ELR (cell line): Measurements from ENCODE around the gene XPOT.

ENCODE experiments used
- DNase-seq: peaks from one replicate; pipeline ENCODE4 v3.0.0-alpha.2; 2015; ENCODE audit warnings: low read depth

Gene XPOT

GRCh38 chr12:64466178-64466577 lies 62.0 kb downstream of the XPOT start:
- no peak for DNase-seq

GRCh38 chr12:64468966-64469365 lies 64.8 kb downstream of the XPOT start:
- no peak for DNase-seq

GRCh38 chr12:64469455-64470142 lies 65.4 kb downstream of the XPOT start:
- no peak for DNase-seq

- DNase-seq = no peak
Observed at GRCh38 chr12:64470495-64470894, 66.3 kb downstream of the XPOT start.

- DNase-seq = no peak
Observed at GRCh38 chr12:64473176-64473575, 69.0 kb downstream of the XPOT start.

- no peak for DNase-seq
Observed at GRCh38 chr12:64475518-64475917, 71.3 kb downstream of the XPOT start.

- no peak for DNase-seq
Observed at GRCh38 chr12:64476844-64477243, 72.7 kb downstream of the XPOT start.

GRCh38 chr12:64478661-64479060 lies 74.5 kb downstream of the XPOT start:
- DNase-seq = peak; percentile 11

GRCh38 chr12:64480148-64480547 lies 76.0 kb downstream of the XPOT start:
- peak; percentile 42 for DNase-seq

GRCh38 chr12:64486657-64487056 lies 82.5 kb downstream of the XPOT start:
- DNase-seq = no peak

- no peak for DNase-seq
Observed at GRCh38 chr12:64491718-64492117, 87.5 kb downstream of the XPOT start.

- DNase-seq = no peak
Observed at GRCh38 chr12:64493513-64493912, 89.3 kb downstream of the XPOT start.

- no peak for DNase-seq
Observed at GRCh38 chr12:64494998-64495729, 91.0 kb downstream of the XPOT start.

GRCh38 chr12:64496839-64497400 lies 92.7 kb downstream of the XPOT start:
- DNase-seq = no peak

GRCh38 chr12:64497484-64497883 lies 93.3 kb downstream of the XPOT start:
- DNase-seq = no peak

GRCh38 chr12:64497903-64498302 lies 93.7 kb downstream of the XPOT start:
- no peak for DNase-seq

GRCh38 chr12:64500394-64500793 lies 96.2 kb downstream of the XPOT start:
- no peak for DNase-seq
